SK-N-MC (cell line): ENCODE data around the gene CRIM1.

ENCODE experiments used
- DNase-seq: peaks from one replicate; pipeline ENCODE4 v3.0.0-alpha.2; 2011; ENCODE audit warnings: low read depth, low spot score
- H3K27ac ChIP-seq: fragments of 200-600 bp; sonication (generic); 2 replicates; pipeline ENCODE4 v1.5.1; 2016; ENCODE audit warnings: mixed run types
- H3K36me3 ChIP-seq: fragments of 200-600 bp; sonication (generic); 2 replicates; pipeline ENCODE4 v1.6.1; 2017; ENCODE audit warnings: antibody characterized with exemption, low read length, mixed read lengths; ENCODE audit not compliant: insufficient read depth
- H3K4me3 ChIP-seq: fragments of 200-600 bp; sonication (generic); 2 replicates; pipeline ENCODE4 v1.5.1; 2016
- H3K9ac ChIP-seq: fragments of 200-600 bp; sonication (generic); 2 replicates; pipeline ENCODE4 v1.8.0; 2017; ENCODE audit warnings: mixed run types, mixed read lengths; ENCODE audit not compliant: insufficient read length
- H3K9me3 ChIP-seq: fragments of 200-600 bp; sonication (generic); 2 replicates; pipeline ENCODE4 v1.6.1; 2017; ENCODE audit warnings: low read depth, mild to moderate bottlenecking, antibody characterized with exemption, low read length, moderate library complexity, mixed read lengths
- EZH2 ChIP-seq: fragments of 200-600 bp; sonication (generic); IDR thresholded peaks from one replicate; pipeline ENCODE4 v1.6.1; 2017; ENCODE audit warnings: antibody characterized with exemption
- FOXP2 ChIP-seq: optimal IDR thresholded peaks from 2 replicates; pipeline ENCODE3; 2011; ENCODE audit warnings: mild to moderate bottlenecking, moderate library complexity; ENCODE audit not compliant: insufficient read depth; ENCODE audit errors: extremely low read length, control extremely low read depth
- POLR2AphosphoS5 ChIP-seq: IDR thresholded peaks from 2 replicates; pipeline ENCODE4 v1.6.1; 2012; ENCODE audit warnings: mild to moderate bottlenecking, low read depth, low read length, borderline replicate concordance

The CRIM1 gene

GRCh38 chr2:36492216-36492945 lies 136.8 kb downstream of the CRIM1 start:
- no peak overlapping the region for H3K27ac ChIP-seq
- no peak for DNase-seq
- H3K9me3 ChIP-seq, result no peaks in the 10 kb centered on the region
- no peak for TF ChIP-seq POLR2AphosphoS5
- TF ChIP-seq EZH2, result no peak
- no peak for TF ChIP-seq FOXP2
- H3K9ac ChIP-seq, result no peak overlapping the region
- H3K4me3 ChIP-seq, result no peak overlapping the region
- no peaks in the 10 kb centered on the region for H3K36me3 ChIP-seq

GRCh38 chr2:36493306-36493705 lies 137.7 kb downstream of the CRIM1 start:
- H3K9me3 ChIP-seq, result no peaks in the 10 kb centered on the region
- H3K27ac ChIP-seq, result no peak overlapping the region
- H3K9ac ChIP-seq, result no peak overlapping the region
- TF ChIP-seq POLR2AphosphoS5 (no peak), FOXP2 (no peak), EZH2 (no peak)
- DNase-seq, result no peak
- H3K36me3 ChIP-seq, result no peaks in the 10 kb centered on the region
- H3K4me3 ChIP-seq, result no peak overlapping the region

GRCh38 chr2:36497570-36498163 lies 142.1 kb downstream of the CRIM1 start:
- no peak for DNase-seq
- Histone ChIP-seq H3K4me3 (no peak overlapping the region), H3K9me3 (no peaks in the 10 kb centered on the region), H3K9ac (no peak overlapping the region), H3K36me3 (peaks cover 4% of the 10 kb centered on the region; the same call in 1 of the 2 replicates), H3K27ac (no peak overlapping the region)
- no peak for TF ChIP-seq EZH2
- TF ChIP-seq POLR2AphosphoS5, result no peak
- TF ChIP-seq FOXP2, result no peak

- no peak overlapping the region for H3K9ac ChIP-seq
- no peak for DNase-seq
- H3K4me3 ChIP-seq, result no peak overlapping the region
- no peak for TF ChIP-seq EZH2
- no peak for TF ChIP-seq POLR2AphosphoS5
- TF ChIP-seq FOXP2, result no peak
- H3K27ac ChIP-seq, result no peak overlapping the region
- H3K9me3 ChIP-seq, result no peaks in the 10 kb centered on the region
- peaks cover 4% of the 10 kb centered on the region; the same call in 1 of the 2 replicates for H3K36me3 ChIP-seq
These were observed 143.7 kb downstream of the CRIM1 start for GRCh38 chr2:36499128-36499820.

GRCh38 chr2:36500072-36500471 lies 144.5 kb downstream of the CRIM1 start:
- no peak for TF ChIP-seq POLR2AphosphoS5
- TF ChIP-seq EZH2, result no peak
- no peak for TF ChIP-seq FOXP2
- Histone ChIP-seq H3K27ac (no peak overlapping the region), H3K9me3 (no peaks in the 10 kb centered on the region), H3K36me3 (peaks cover 4% of the 10 kb centered on the region; the same call in 1 of the 2 replicates), H3K4me3 (no peak overlapping the region), H3K9ac (no peak overlapping the region)
- no peak for DNase-seq

GRCh38 chr2:36502081-36502480 lies 146.5 kb downstream of the CRIM1 start:
- TF ChIP-seq POLR2AphosphoS5 (no peak), EZH2 (no peak), FOXP2 (no peak)
- no peak overlapping the region for H3K27ac ChIP-seq
- peaks cover 4% of the 10 kb centered on the region; the same call in 1 of the 2 replicates for H3K36me3 ChIP-seq
- H3K9ac ChIP-seq, result no peak overlapping the region
- DNase-seq, result no peak
- no peaks in the 10 kb centered on the region for H3K9me3 ChIP-seq
- no peak overlapping the region for H3K4me3 ChIP-seq

- TF ChIP-seq POLR2AphosphoS5 (no peak), EZH2 (no peak), FOXP2 (no peak)
- Histone ChIP-seq H3K9ac (no peak overlapping the region), H3K9me3 (no peaks in the 10 kb centered on the region), H3K4me3 (no peak overlapping the region), H3K36me3 (peaks cover 6% of the 10 kb centered on the region; the same call in 1 of the 2 replicates), H3K27ac (no peak overlapping the region)
- peak; percentile 35 for DNase-seq
These were observed 151.8 kb downstream of the CRIM1 start for GRCh38 chr2:36507408-36507812.

GRCh38 chr2:36509075-36509474 lies 153.5 kb downstream of the CRIM1 start:
- Histone ChIP-seq H3K9me3 (no peaks in the 10 kb centered on the region), H3K4me3 (no peak overlapping the region), H3K9ac (no peak overlapping the region), H3K27ac (no peak overlapping the region), H3K36me3 (peaks cover 18% of the 10 kb centered on the region)
- no peak for DNase-seq
- TF ChIP-seq EZH2, result no peak
- no peak for TF ChIP-seq POLR2AphosphoS5
- no peak for TF ChIP-seq FOXP2
